Measurements from ENCODE around the gene WDR6. TPM values are rescaled to one million over a fixed set of nuclear protein-coding genes. Genes with fewer than 3 reads are reported as not detected.

Gene WDR6
- polyA plus RNA-seq, 1 experiment = 164 TPM

- no peak for TF ChIP-seq CTCF (IDR thresholded peaks at IDR 0.05; ENCODE audit: insufficient read depth, low read depth, low read length)
- Histone ChIP-seq H3K36me3 (ENCODE audit: control insufficient read depth, insufficient read depth, low read length) (peaks cover 26% of the 10 kb centered on the region), H3K4me3 (ENCODE audit: low read depth, low read length) (peak within 1 kb of the TSS; percentile 70), H3K27me3 (ENCODE audit: control insufficient read depth, insufficient read depth, low read length) (no peaks in the 10 kb centered on the region)
- DNase-seq (ENCODE audit: low read depth) = no peak
- ChIA-PET CTCF (interaction anchor here (0.5 to 6.6 kb wide), 5 partner anchors 8 to 69 kb away, joined by 3 to 60 read pairs (median 4); partner anchors contain the start of genes P4HTM and WDR6), POLR2A (interaction anchor here (0.8 to 1.4 kb wide), 2 partner anchors 10 to 28 kb away, joined by 3 read pairs; partner anchors contain the start of gene P4HTM)
Measured at GRCh38 chr3:49017971-49018706, 10.9 kb downstream of the WDR6 start, which contains the start of gene DALRD3. DALRD3 (minus strand) TSS chr3:49018580; CDS start chr3:49018564, 16 bp downstream.

GRCh38 chr3:49018707-49019006 lies 11.5 kb downstream of the WDR6 start:
- no peak for DNase-seq (ENCODE audit: low read depth)
- ChIA-PET POLR2A (interaction anchor here (0.8 to 1.4 kb wide), 2 partner anchors 11 to 29 kb away, joined by 3 read pairs; partner anchors contain the start of gene P4HTM), CTCF (interaction anchor here (1.2 to 6.6 kb wide), 3 partner anchors 9 to 29 kb away, joined by 3 to 60 read pairs (median 4); partner anchors contain the start of genes P4HTM and WDR6)
- no peaks in the 10 kb centered on the region for H3K27me3 ChIP-seq (ENCODE audit: control insufficient read depth, insufficient read depth, low read length)
- peak overlapping the region; percentile 70 for H3K4me3 ChIP-seq (ENCODE audit: low read depth, low read length)
- H3K36me3 ChIP-seq (ENCODE audit: control insufficient read depth, insufficient read depth, low read length) = peaks cover 21% of the 10 kb centered on the region
- no peak for TF ChIP-seq CTCF (IDR thresholded peaks at IDR 0.05; ENCODE audit: insufficient read depth, low read depth, low read length)

GRCh38 chr3:49019941-49020329 lies 12.7 kb downstream of the WDR6 start:
- POLR2A ChIA-PET = interaction anchor here (0.5 to 1.4 kb wide), 5 partner anchors 10 to 331 kb away, joined by 3 to 19 read pairs (median 4); partner anchors contain the start of genes IMPDH2 and WDR6
- Histone ChIP-seq H3K27me3 (ENCODE audit: control insufficient read depth, insufficient read depth, low read length) (no peaks in the 10 kb centered on the region), H3K4me3 (ENCODE audit: low read depth, low read length) (peak overlapping the region; percentile 88), H3K36me3 (ENCODE audit: control insufficient read depth, insufficient read depth, low read length) (peaks cover 23% of the 10 kb centered on the region)
- no peak for TF ChIP-seq CTCF (IDR thresholded peaks at IDR 0.05; ENCODE audit: insufficient read depth, low read depth, low read length)
- DNase-seq (ENCODE audit: low read depth) = no peak
- CTCF ChIA-PET = interaction anchor here (2.8 to 6.6 kb wide), 4 partner anchors 8 to 74 kb away, joined by 20 to 60 read pairs (median 26); partner anchors contain the start of genes P4HTM, QRICH1 and WDR6

GRCh38 chr3:49020330-49021212 lies 13.4 kb downstream of the WDR6 start:
- no peak for DNase-seq (ENCODE audit: low read depth)
- CTCF ChIA-PET = interaction anchor here (0.9 to 6.6 kb wide), 8 partner anchors 9 to 151 kb away, joined by 3 to 60 read pairs (median 15); partner anchors contain the start of genes KLHDC8B, LAMB2, P4HTM and QRICH1

More at GRCh38 chr3:49020330-49021212, 13.4 kb downstream of the WDR6 start:
- Histone ChIP-seq H3K36me3 (ENCODE audit: control insufficient read depth, insufficient read depth, low read length) (peaks cover 23% of the 10 kb centered on the region), H3K27me3 (ENCODE audit: control insufficient read depth, insufficient read depth, low read length) (no peaks in the 10 kb centered on the region), H3K4me3 (ENCODE audit: low read depth, low read length) (peak overlapping the region; percentile 88)
- no peak for TF ChIP-seq CTCF (IDR thresholded peaks at IDR 0.05; ENCODE audit: insufficient read depth, low read depth, low read length)
- POLR2A ChIA-PET = interaction anchor here (0.5 to 1.5 kb wide), 8 partner anchors 9 to 331 kb away, joined by 3 to 19 read pairs (median 4); partner anchors contain the start of genes IMPDH2 and WDR6
